NCI-H2196 treated with DMSO at 0.1 percent for 48 hours (cell line): ENCODE data around the gene IRAK2.

ENCODE experiments used
- DNase-seq: peaks from one replicate; lab custom pipeline; 2025; ENCODE audit not compliant: unreplicated experiment; lab: John Stamatoyannopoulos, UW

Gene IRAK2

DNA sequence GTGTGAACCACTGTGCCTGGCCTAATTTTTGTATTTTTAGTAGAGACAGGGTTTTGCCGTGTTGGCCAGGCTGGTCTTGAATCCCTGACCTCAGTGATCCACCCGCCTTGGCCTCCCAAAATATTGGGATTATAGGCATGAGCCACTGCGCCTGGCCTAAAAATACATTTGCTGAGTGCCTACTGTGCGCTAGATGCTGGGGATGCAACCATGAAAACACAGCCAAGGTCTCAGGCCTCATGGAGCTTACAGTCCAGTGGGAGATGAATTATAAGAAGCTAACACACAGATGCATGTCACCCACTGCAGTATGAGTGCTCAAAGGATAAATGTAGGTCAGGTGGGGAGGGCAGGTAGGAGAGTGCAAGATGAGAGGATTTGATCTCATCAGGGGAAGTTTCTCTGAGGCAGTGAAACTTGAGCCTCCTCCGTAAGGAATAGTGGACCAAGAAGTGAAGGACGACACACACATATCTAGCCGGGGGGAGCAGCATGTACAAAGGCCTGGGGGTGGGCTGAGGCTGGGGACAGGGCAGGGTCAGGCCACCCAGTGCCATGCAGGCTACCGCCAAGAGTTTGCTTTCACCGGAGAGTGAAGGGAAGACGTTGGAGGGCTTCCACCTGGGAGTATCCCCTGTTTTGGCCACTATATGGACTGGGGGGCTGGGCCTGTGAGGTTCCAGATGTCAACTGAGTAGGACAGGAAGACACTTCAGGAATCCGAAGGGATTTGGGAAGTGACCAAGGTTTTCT, 24.3 kb downstream of the IRAK2 start:
- no peak for DNase-seq

DNA sequence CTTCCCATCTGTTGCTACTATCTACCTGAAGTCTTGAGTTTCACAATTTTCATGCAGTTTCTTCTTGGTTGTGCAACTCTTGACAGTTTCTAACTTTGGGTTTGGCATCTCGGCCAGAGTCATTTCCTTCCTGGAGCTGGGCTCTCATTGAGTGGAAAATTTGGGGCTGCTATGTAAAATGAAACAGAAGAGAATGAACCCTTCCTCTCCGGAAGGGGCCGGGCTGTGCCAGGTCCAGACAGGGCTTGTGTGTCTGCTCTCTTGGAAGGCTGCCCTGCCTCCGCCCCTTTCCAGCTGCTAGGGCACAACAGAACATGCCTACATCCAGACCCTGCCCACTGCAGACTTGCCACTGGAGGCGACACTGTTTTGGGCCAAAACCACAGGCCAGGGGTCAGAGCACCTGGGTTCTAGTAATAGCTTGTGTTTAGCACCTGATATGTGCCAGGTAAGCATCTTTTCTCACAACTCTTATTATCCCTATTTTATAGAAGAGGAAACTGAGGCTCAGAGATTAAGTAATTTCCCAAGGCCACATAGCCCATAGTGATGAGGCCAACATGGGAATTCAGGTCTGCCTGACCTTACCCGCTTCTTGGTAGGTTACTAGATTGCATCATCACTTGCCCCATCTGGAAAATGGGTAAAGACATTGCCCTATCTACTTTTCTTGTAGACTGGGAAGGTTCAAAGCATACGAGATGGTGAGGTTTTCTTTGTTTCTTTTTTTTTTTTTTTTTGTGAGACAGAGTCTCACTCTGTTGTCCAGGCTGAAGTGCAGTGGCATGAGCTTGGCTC, 25.0 kb downstream of the IRAK2 start:
- peak; percentile 12 for DNase-seq

DNA sequence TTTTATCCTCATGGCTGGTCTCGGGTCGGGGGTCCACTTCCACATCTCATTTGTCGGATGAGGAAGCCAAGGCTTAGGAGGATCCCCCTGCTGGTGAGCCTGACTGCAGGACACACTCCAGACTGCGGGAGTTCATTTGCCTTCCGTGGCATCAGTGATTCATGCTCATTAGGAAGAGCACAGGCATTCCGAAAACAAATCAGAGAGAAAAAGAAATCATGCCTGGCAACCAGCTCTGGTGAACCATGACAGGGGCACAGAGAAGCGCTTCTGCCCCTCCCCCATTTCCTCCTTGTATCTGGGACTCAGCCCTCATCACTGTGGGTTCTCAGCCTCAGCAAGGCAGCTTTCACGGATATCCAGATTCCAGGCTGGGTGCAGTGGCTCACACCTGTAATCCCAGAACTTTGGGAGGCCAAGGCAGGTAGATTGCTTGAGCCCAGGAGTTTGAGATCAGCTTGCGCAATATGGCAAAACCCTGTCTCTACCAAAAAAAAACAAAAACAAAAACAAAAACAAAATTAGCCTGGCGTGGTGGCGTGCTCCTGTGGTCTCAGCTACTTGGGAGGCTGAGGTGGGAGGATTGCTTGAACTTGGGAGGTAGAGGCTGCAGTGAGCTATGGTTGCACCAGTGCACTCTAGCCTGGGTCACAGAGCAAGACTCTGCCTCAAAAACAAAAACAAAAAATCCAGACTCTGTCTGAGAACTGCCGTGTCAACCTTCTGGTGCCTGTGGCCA, 28.4 kb downstream of the IRAK2 start:
- no peak for DNase-seq

DNA sequence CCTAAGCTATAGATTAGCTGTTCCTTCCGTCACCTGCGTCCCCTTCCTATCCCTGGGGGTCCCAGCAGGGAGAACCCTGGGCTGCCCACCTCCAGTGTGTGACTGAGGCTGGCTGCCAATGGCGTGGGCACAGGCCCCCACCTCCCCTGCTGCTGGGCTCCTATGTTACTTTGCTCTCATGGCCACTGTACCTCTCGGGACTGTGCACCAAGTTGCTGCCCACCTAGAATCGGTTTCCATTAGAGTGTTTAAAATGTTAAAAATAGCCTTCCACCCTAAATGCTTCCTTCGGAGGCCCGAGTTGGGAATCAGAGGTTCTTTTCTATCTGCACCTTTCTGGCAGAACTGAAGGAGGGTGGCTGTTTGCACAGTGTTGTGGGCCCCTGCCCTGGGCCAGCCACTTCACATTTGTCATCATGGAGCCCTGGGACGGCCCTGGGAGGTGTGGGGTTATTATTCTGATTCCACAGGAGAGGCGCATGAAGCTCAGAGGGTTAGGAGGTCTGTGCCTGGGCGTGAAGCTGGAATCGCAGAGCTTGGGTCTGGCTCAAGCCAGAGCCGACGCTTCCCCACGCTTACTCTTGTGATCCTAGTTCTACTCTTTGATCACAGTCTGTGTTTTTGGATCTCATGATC, 29.1 kb downstream of the IRAK2 start:
- DNase-seq, result no peak

DNA sequence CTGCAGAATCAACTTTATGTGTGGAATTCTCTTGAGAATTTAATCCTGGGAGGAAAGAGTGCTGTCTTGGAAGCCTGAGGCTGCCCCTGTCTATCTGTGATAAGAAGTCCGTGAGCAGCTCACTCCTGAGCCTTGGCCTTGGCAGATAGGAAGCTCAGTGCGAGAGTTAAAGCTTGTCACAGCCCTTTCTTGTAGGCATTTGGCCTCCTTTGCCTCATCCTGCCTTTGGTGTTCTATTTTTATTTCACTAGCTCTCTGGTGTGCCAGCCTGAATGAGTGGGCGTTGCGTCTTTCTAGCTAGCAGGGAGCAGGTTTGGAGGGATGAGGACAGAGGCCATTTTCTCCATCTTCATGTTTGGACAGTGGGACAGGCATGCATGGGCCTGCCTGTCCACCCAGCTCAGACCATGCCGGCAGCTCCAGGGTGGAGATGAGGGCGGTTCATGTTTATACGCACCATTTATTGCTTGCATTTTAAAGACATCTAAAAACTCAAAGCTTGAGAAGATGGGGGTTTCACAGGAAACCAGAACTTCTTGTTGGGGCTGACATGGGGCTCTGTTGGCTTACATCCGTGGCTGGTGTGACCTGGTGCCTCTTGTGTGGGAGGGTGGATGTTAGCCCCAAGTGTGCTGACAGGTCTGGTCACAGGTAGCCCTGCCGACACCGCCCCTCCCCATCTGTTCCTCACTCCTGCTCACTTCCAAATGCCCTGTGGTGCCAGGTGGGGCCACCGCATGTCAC, 29.8 kb downstream of the IRAK2 start:
- no peak for DNase-seq

DNA sequence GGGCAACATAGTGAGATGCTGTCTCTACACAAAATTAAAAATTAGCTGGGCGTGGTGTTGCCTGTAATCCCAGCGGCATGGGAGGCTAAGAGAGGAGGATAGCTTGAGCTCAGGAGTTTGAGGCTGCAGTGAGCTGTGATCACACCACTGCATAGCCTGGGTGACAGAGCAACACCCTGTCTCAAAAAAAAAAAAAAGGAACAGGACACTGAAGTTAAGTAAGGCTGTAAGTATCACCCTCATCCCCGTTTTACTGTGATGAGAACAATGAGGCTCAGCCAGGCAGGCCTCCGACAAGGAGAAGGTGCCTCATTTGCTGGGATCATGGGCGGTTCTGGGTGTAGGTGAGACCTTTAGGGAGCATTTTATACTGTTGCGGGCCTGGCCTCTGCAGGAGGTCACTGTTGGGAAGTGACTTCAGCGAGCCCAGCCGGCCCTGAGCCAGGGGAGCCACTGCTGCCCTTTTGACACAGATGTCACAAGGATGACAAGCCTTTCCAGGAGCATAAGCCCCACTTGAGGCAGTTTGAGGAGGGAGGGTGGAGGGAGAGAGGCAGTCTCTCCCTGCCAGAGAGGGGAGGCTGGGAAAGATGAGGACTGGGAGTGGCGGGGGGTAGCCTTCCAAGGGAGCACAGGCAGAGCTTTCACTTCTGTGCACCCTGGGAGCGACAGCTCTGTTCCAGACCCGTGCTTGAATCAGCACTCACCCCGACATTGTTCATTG, 30.8 kb downstream of the IRAK2 start:
- no peak for DNase-seq

DNA sequence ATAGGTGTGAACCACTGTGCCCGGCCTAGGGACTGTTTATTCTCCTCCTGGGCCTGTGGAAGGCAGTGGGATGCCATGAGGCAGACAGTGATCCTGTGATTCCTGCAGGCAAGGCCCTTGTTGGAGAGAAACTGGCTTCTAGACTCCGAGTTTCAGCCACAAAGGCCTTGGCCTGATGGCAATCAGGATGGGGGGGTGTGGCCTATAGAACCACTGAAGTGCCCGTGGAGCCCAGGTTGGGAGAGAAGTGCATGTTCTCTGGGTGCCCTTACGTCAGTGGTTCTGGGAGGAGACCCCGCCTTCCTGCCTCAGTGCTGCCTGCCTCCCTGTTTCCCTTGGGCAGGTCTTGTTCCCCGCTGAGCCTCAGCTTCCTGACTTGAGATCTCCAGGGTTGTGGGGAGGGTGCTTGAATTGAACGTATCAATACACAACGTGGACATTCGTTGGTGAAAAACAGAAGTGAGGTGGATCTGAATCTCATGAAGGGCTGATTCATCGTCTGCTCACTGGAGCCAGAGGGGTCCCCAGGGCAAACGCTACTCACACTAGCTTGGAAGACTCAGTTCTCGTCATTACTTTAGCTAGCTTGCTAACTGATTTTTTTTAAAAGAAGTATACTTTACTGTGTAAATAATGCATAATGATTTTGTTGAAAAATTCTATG, 31.8 kb downstream of the IRAK2 start:
- no peak for DNase-seq

DNA sequence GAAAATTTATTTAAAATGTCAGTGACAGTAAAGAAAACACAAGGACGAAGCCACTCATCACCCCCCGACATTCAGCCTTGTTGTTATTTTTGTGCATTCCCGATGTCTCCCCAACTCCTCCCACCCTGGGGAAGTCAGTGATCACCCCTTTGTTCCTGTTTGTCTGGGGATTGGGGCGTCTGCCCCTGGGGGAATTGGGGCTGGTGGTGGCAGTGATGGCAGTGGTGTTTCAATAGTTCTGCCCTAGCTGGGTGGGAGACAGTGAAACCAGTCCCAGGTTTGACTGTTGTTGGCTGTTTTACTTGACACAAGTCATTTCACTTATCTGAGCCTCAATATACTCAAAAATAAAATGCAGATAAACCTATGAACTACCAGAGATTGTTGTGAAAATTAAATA, 33.5 kb downstream of the IRAK2 start:
- DNase-seq, result no peak

DNA sequence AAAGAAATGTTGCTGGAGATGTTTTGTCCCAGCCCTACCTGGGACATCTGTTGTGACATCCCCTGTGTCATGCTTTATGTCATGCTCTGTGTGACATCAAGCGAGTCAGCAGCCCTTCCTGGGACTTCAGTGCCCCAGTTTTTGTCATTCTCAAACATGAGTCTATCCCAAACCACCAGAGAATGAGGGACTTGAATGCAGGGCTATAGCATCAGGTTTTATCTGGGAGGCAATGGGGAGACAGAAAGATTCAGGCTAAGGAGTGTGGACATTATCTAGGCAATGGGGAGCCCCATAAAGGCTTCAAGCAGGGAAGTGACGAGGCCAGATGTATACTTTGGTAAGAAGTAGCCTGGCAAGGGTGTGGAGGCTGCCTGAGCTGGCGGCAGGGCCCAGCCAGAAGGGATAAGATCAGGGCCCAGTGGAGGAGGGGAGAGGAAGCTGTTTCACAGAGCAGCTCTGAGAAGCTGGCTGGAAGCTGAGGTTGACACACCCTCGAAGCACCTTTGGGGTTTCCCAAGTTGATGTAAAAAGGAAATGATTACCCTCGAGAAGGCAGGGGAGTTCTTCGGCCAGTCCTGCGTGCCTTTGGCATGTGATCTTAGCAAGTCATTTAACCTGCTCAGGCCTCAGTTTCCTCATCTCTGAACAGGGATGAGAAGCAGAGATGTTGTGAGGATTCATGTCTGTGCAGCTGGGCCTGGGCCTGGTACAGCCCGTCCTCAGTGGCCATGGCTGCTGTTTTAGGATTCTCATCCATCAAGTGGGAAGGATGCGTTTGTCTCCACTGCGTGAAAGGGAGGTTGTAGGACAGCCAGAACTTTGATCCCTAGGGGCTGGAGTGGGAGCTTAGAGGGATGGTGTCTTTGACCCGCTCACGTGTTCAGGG, 34.3 kb downstream of the IRAK2 start:
- DNase-seq, result no peak

DNA sequence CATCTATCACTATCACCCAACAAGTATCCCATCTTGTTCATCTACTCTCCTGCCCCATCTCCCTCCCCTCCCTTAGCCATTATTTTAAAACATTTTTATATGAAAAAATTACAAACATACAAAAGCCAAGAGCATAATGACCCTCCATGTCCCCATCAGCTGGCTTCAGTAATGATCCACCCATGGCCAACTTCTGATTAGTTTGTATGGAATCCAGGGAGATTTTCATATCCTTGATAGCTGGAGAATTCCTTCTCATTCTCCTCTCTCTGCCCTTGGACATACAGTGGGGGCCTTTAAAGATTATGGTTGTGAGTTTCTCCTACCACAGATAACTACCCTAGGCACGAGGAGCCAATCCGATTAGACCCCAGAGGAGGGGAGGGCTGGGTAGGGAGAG, 40.2 kb downstream of the IRAK2 start:
- no peak for DNase-seq

DNA sequence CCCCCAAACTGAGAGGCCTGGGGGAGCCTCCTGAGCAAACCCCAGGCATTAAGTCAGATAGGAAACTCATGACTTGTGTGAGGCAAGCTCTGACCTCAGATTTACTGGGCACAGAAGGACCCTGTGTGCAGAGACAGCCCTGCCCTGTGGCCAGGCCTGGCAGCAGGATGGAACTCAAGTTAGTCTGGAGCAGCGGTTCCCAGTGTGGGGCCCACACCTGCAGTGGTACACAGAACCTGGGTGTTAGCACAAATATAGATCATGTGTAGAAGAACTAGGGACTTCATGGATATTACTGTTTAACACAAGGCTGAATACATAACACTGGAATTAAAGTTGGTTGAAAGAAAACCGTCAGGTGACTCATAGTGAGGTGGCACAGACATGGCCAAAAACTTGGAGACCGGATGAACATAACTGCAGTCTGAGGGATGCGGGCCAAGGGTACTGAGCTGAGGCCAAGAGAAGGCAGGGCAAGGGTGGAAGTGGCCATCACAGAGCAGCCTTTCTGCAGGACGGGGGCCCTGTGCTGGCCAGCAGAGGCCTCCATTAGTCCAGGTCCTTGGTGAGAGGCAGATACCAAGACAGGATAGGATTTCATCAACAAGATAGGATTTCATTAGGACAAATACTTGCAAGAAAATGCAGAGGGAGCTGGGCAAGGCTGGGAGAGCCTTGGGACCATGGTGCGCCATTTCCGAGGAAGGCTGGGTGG, 40.9 kb downstream of the IRAK2 start:
- no peak for DNase-seq

DNA sequence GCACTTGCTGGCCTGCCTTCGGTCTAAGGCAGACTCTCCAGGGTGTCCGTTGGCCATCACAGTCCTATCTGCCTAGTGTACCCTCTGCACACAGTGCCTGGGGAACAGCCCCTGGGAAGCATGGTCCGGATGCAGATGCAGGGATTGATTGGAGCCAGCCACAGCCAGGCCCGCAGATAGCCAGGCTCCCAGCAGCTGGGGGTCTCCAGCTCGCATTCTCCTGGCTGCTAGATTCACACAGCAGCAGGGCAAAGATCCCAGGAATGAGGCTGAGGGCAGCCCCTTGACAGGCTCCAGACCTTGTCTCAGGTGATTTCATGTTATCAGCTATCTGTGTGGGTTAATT, 41.4 kb downstream of the IRAK2 start:
- no peak for DNase-seq

DNA sequence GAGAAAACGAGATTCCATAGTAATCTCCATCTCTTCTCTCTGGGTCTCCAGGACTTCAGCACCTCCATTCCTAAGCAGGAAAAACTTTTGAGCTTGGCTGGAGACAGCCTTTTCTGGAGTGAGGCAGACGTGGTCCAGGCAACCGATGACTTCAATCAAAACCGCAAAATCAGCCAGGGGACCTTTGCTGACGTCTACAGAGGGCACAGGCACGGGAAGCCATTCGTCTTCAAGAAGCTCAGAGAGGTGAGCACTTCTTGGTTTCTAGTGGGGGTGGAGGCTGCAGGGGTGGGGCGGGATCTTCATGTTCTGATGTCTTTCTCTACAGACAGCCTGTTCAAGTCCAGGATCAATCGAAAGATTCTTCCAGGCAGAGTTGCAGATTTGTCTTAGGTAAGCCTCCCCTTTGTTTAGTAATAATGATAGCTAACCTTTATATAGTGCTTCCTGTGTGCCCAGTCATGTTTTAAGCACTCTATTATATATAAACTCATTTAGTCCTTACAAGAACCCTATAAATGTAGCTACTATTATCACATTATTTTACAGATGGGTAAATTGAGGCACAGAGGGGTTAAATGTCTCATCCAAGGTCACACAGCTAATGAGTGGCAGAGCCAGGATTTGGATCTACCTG, 48.6 kb downstream of the IRAK2 start:
- DNase-seq, result no peak

DNA sequence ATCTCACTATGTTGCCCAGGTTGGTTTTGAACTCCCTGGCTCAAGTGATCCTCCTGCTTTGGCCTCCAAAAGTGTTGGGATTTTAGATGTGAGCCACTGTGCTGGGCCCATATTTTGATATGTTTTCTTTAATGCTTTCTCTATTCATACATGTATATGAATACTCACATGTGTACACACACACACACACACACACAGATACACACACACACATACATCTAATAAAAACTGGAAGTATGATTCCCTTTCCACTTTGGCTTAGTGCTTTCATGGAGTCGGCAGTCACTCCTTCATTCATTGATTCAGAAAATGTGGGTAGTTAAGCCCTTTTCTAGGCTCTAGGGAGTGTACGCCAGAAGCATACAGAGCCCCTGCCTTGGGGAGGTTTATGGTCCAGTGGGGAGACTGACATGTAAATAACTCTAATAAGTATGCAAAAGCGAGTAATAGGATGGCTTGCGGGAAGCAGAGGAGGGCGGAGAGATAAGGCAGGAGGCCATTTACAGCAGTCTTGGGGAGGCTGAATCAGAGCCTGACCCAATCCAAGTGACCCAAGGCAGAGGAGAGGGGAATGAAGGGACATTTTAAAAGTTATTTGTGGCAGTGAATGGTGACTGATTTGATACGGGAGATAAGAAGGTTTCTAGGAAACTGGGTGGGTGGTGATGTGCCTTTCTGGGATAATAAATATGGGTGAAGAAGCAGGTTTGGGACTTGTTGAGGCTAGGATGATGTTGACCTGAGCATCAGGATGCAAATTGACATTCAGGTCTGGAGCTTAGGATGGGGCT, 51.1 kb downstream of the IRAK2 start:
- no peak for DNase-seq

DNA sequence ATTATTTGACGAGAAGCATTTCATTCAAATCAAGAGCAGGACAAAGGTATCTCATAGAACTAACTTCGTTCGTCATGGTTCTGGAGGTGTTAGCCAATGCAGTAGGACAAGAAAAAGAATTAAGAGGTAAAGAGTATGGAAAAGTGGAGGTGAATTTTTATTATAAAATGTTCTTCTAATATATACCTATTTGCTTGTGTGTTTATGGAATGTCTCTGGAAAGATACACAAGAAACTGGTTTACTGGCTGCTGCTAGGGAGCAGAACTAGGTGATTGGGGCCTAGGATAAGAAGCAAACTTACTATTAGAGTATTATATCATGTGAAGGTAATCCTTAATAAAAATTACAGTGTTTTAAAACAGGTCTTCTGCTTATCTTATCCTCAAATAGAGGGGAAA, 52.6 kb downstream of the IRAK2 start:
- no peak for DNase-seq

DNA sequence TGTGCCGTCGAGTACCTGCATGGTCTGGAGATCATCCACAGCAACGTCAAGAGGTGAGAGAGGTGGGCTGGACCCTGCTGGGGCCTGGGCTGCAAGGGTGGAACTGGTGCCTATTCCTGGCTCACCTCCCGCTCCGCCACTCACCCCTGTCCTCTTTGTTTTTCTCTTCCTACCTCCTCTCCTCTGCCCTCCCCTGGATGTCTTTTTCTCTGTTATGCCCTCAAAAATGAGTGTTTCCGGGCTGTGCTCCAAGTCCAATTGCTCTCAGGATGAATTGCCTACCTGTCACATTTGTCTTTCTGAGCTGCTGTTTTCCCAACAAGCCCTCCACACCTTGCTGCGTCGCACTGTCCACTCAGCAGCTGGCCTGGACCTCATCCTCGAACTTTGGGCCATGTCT, 55.0 kb downstream of the IRAK2 start:
- DNase-seq, result no peak
